ENCODE data around the gene MTHFD2.

MTHFD2 gene

GRCh38 chr2:74260495-74260894 lies 62.1 kb downstream of the MTHFD2 start:
- DNase-seq (ENCODE audit: extremely low read depth in 1 of 2, low read depth in 1 of 2) = no peak

DNA sequence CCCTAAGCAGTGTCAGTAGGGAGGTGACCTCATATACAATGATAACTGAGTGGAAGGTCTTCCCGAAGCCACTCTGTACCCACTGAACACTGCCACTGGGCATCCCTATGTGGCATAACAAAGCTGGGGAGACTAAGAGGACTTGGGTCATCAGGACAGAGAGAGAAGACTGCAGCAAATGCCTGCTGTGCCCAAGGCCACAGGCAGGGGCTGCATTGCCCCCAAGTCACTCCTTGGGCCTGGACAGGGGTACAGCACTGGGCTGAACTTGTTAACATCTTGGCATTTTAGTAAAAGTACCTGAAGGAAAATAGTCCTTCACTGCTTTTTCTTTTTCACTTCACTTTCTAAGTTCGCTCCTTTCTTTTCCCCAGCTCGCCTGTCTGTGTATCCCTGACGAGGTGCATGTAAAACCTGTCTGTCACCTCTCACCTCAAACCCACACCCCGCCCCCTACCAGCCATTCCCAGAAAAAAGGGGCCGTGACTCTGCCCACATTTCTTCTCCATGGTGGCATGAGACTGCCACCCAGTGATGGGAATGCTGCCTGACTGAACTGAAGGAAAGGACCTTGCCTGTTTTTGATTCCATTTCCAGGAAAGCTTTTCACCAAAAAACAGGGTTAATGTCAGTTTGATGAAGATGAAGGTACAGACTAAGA lies 62.9 kb downstream of the MTHFD2 start:
- DNase-seq (ENCODE audit: extremely low read depth in 1 of 2, low read depth in 1 of 2) = no peak

GRCh38 chr2:74262681-74263080 lies 64.3 kb downstream of the MTHFD2 start:
- DNase-seq (ENCODE audit: extremely low read depth in 1 of 2, low read depth in 1 of 2) = no peak

DNA sequence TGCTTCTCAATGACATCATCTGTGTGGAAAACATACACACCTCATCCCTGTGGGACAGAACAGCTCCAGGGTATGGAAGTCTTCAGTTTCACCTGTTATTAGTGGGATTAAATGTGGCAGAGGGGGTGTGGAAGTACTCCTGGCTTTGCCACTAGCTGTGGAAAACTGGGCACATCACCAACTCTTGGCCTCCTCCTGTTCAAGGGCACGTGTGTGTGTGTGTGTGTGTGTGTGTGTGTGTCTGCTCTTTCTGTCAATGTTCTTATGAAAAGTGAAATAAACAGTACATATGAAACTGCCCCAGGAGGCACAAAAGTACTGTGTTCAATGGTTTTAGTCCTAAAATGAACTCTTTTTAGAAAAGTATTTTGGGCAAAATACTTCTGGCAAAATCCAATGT lies 65.9 kb downstream of the MTHFD2 start:
- no peak for DNase-seq (ENCODE audit: extremely low read depth in 1 of 2, low read depth in 1 of 2)

DNA sequence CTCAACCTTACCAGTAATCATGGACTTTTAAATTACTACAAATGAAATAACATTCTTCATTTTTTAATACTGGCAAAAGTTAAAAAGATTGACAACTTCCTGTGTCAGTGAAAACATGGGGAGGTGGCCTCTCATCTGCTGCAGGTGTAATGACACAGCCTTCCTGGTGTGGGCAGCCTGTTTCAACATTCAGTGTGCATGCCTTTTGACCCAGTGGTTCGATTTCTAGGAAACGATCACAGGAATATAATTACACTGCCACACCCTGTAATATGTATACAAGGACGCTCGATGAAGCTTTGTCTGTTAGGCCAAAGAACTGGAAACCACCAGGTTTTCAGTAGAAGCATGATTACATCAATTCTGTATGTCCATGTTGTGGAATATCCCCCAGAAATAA lies 68.7 kb downstream of the MTHFD2 start:
- DNase-seq (ENCODE audit: extremely low read depth in 1 of 2, low read depth in 1 of 2) = peak; percentile 15 to 40
